HepG2 (cell line): ENCODE measurements around the gene PAQR5. TPM values are rescaled to one million over a fixed set of nuclear protein-coding genes. Genes with fewer than 3 reads are reported as not detected.

Experiments used
- ATF4 ChIP-seq, 2 experiments: fragments of 450-650 bp in 1 of 2; sonication (generic) in 1 of 2; formaldehyde crosslinking; IDR thresholded peaks; 2 replicates each; pipeline versions ENCODE4 v1.5.0 to v1.8.0; 2020 to 2022; ENCODE audit warnings: mild to moderate bottlenecking in 1 of 2, missing genetic modification reagents in 1 of 2
- FIP1L1 ChIP-seq: fragments of 200-400 bp; formaldehyde crosslinking; IDR thresholded peaks from 2 replicates; pipeline ENCODE4 v1.6.1; 2018; ENCODE audit warnings: low read depth, mild to moderate bottlenecking, low read length, moderate library complexity, borderline replicate concordance; ENCODE audit not compliant: insufficient read depth
- GABPB1 ChIP-seq: IDR thresholded peaks from 2 replicates; pipeline ENCODE4 v1.6.1; 2016; ENCODE audit warnings: mild to moderate bottlenecking, missing genetic modification reagents, moderate library complexity, missing compliant biosample characterization
- HOXD1 ChIP-seq: sonication (generic); formaldehyde crosslinking; IDR thresholded peaks from 2 replicates; pipeline ENCODE4 v1.5.0; 2020; ENCODE audit warnings: missing genetic modification reagents
- MED13 ChIP-seq: sonication (generic); formaldehyde crosslinking; IDR thresholded peaks from 2 replicates; pipeline ENCODE4 v1.5.0; 2020; ENCODE audit warnings: missing genetic modification reagents
- POLR2G ChIP-seq: fragments of 200-400 bp; formaldehyde crosslinking; IDR thresholded peaks from 2 replicates; pipeline ENCODE4 v1.6.1; 2018; ENCODE audit warnings: mild to moderate bottlenecking, low read depth, low read length, moderate library complexity
- SALL1 ChIP-seq: sonication (generic); formaldehyde crosslinking; IDR thresholded peaks from 2 replicates; pipeline ENCODE4 v1.8.0; 2022; ENCODE audit warnings: mild to moderate bottlenecking, missing genetic modification reagents
- TBP ChIP-seq: sonication (generic); formaldehyde crosslinking; IDR thresholded peaks from 2 replicates; pipeline ENCODE4 v1.5.0; 2020; ENCODE audit warnings: missing genetic modification reagents
- UBTF ChIP-seq: sonication (generic); formaldehyde crosslinking; IDR thresholded peaks from 2 replicates; pipeline ENCODE4 v1.4.0; 2020; ENCODE audit warnings: mild to moderate bottlenecking, missing genetic modification reagents
- ZMYM4 ChIP-seq: sonication (generic); formaldehyde crosslinking; IDR thresholded peaks from 2 replicates; pipeline ENCODE4 v1.8.1; 2023; ENCODE audit warnings: mild to moderate bottlenecking, missing genetic modification reagents
- ZNF264 ChIP-seq: sonication (generic); formaldehyde crosslinking; IDR thresholded peaks from 2 replicates; pipeline ENCODE4 v1.4.0; 2020; ENCODE audit warnings: missing genetic modification reagents
- ZNF354B ChIP-seq: sonication (generic); formaldehyde crosslinking; IDR thresholded peaks from 2 replicates; pipeline ENCODE4 v1.8.0; 2022; ENCODE audit warnings: mild to moderate bottlenecking, missing genetic modification reagents
- ZNF709 ChIP-seq: sonication (generic); formaldehyde crosslinking; IDR thresholded peaks from 2 replicates; pipeline ENCODE4 v1.5.0; 2020; ENCODE audit warnings: mild to moderate bottlenecking, missing genetic modification reagents
- ZSCAN22 ChIP-seq: sonication (generic); formaldehyde crosslinking; IDR thresholded peaks from 2 replicates; pipeline ENCODE4 v1.4.0; 2020; ENCODE audit warnings: mild to moderate bottlenecking, missing genetic modification reagents
- polyA plus RNA-seq, 8 experiments: library from polyadenylated mRNA; depleted of rRNA in 3 of 8; stranded (reverse) in 7 of 8; unstranded in 1 of 8; fragments of >200 nt; fragmentation: Illumina TruSeq in 4 of 8; extraction: Trizol in 4 of 8; gene quantifications; 2 replicates each; pipeline versions ENCODE4 v1.2.1 to v1.2.3, GENCODE V29; 2011 to 2016; ENCODE audit warnings: low read depth in 4 of 8, missing spikeins in 1 of 8, mixed read lengths in 1 of 8; ENCODE audit not compliant: insufficient read depth in 1 of 8
- total RNA-seq, 5 experiments: library from RNA; depleted of rRNA; stranded (reverse); fragments of >200 nt; fragmentation: Illumina TruSeq; extraction: Trizol; gene quantifications; 2 replicates each; pipeline ENCODE4 v1.2.3, GENCODE V29; 2016; ENCODE audit warnings: low read depth in 1 of 5
- TF ChIP-seq, protein P1 (sequence below): sonication (generic); formaldehyde crosslinking; IDR thresholded peaks from 2 replicates; pipeline ENCODE4 v1.5.0; 2020; ENCODE audit warnings: missing genetic modification reagents
- TF ChIP-seq, protein P2 (sequence below): sonication (generic); formaldehyde crosslinking; IDR thresholded peaks from 2 replicates; pipeline ENCODE4 v1.5.0; 2020; ENCODE audit warnings: mild to moderate bottlenecking, missing genetic modification reagents
- TF ChIP-seq, protein P3 (sequence below): sonication (generic); formaldehyde crosslinking; IDR thresholded peaks from 2 replicates; pipeline ENCODE4 v1.4.0; 2020; ENCODE audit warnings: low read depth, mild to moderate bottlenecking, missing genetic modification reagents
- TF ChIP-seq, protein P4 (sequence below): IDR thresholded peaks from 2 replicates; pipeline ENCODE4 v1.6.1; 2012; ENCODE audit warnings: low read depth, low read length, improper control_type of control experiment

The PAQR5 gene
- total and polyA plus RNA-seq, 2 of the 13 experiments (the other 11 are each of a cell fraction or from before 2014, with no cell fraction given), result 0.53 to 1.3 TPM

GRCh38 chr15:69305204-69305931 lies 6.7 kb downstream of the PAQR5 start (continued):
- TF ChIP-seq, protein P1, sequence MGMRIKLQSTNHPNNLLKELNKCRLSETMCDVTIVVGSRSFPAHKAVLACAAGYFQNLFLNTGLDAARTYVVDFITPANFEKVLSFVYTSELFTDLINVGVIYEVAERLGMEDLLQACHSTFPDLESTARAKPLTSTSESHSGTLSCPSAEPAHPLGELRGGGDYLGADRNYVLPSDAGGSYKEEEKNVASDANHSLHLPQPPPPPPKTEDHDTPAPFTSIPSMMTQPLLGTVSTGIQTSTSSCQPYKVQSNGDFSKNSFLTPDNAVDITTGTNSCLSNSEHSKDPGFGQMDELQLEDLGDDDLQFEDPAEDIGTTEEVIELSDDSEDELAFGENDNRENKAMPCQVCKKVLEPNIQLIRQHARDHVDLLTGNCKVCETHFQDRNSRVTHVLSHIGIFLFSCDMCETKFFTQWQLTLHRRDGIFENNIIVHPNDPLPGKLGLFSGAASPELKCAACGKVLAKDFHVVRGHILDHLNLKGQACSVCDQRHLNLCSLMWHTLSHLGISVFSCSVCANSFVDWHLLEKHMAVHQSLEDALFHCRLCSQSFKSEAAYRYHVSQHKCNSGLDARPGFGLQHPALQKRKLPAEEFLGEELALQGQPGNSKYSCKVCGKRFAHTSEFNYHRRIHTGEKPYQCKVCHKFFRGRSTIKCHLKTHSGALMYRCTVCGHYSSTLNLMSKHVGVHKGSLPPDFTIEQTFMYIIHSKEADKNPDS (CRISPR knock-in tag), result no peak
- TF ChIP-seq ZNF354B (CRISPR knock-in tag) (no peak), UBTF (CRISPR knock-in tag) (no peak), GABPB1 (CRISPR knock-in tag) (peak; percentile 70), HOXD1 (CRISPR knock-in tag) (no peak), ATF4 (CRISPR knock-in tag; IDR thresholded peaks at IDR 0.05) (no peak), TBP (no peak), ZMYM4 (CRISPR knock-in tag) (0 out of 2 replicates have a peak, but pooled peaks have one; percentile 20), ZNF709 (CRISPR knock-in tag) (no peak), MED13 (CRISPR knock-in tag) (no peak), ZNF264 (CRISPR knock-in tag) (peak; percentile 39; the same call in 1 of the 2 replicates), SALL1 (CRISPR knock-in tag) (peak; percentile 64), FIP1L1 (no peak), POLR2G (no peak), ZSCAN22 (CRISPR knock-in tag) (no peak)
- TF ChIP-seq, protein P2, sequence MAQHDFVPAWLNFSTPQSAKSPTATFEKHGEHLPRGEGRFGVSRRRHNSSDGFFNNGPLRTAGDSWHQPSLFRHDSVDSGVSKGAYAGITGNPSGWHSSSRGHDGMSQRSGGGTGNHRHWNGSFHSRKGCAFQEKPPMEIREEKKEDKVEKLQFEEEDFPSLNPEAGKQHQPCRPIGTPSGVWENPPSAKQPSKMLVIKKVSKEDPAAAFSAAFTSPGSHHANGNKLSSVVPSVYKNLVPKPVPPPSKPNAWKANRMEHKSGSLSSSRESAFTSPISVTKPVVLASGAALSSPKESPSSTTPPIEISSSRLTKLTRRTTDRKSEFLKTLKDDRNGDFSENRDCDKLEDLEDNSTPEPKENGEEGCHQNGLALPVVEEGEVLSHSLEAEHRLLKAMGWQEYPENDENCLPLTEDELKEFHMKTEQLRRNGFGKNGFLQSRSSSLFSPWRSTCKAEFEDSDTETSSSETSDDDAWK (CRISPR knock-in tag), result no peak
- TF ChIP-seq, protein P3, sequence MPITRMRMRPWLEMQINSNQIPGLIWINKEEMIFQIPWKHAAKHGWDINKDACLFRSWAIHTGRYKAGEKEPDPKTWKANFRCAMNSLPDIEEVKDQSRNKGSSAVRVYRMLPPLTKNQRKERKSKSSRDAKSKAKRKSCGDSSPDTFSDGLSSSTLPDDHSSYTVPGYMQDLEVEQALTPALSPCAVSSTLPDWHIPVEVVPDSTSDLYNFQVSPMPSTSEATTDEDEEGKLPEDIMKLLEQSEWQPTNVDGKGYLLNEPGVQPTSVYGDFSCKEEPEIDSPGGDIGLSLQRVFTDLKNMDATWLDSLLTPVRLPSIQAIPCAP (CRISPR knock-in tag), result no peak
- TF ChIP-seq, protein P4, sequence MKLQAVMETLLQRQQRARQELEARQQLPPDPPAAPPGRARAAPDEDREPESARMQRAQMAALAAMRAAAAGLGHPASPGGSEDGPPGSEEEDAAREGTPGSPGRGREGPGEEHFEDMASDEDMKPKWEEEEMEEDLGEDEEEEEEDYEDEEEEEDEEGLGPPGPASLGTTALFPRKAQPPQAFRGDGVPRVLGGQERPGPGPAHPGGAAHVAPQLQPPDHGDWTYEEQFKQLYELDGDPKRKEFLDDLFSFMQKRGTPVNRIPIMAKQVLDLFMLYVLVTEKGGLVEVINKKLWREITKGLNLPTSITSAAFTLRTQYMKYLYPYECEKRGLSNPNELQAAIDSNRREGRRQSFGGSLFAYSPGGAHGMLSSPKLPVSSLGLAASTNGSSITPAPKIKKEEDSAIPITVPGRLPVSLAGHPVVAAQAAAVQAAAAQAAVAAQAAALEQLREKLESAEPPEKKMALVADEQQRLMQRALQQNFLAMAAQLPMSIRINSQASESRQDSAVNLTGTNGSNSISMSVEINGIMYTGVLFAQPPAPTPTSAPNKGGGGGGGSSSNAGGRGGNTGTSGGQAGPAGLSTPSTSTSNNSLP, result peak; percentile 15; the same call in 1 of the 2 replicates
